Measurements from ENCODE around the gene KARS1.

GRCh38 chr16:75667503-75667902, 20.0 kb upstream of the KARS1 start:
- TF ChIP-seq CTCF (IDR thresholded peaks at IDR 0.05 in 4 of 5, conservative IDR thresholded peaks at IDR 0.05 in 1 of 5) = no peak
- no peak for TF ChIP-seq POLR2A (IDR thresholded peaks at IDR 0.05)
